22Rv1 (cell line): ENCODE measurements around the gene NHERF2.

Experiments used
- ZFX ChIP-seq: fragments of 450-650 bp; IDR thresholded peaks from 2 replicates; pipeline ENCODE4 v1.6.1; 2017; ENCODE audit warnings: antibody characterized with exemption, borderline replicate concordance
- TF ChIP-seq, protein P1 (sequence below): fragments of 450-650 bp; IDR thresholded peaks from 2 replicates; pipeline ENCODE4 v1.5.1; 2017; ENCODE audit warnings: mild to moderate bottlenecking

DNA sequence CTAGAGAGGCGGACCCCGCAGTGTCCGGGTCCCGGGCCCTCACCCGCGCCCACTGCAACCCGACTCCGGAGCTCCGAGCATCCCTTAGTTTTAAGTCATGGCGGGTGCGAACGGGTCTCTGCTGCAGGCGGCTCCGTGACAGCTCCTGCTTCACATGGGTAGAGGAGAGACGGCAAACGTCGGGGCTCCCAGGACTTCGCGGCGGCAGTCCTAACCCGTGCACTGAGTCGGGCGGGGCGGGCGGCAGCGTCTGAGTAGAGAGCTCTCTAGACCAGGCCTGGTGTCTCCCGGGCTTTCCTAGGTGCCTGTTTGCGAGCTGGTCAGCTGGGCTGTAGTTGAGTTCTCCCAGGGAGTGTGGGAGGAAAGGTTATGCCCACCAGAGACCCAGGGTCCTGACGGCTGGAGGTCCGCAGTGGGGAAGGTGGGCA is 21.4 kb downstream of the NHERF2 start:
- TF ChIP-seq, protein P1, sequence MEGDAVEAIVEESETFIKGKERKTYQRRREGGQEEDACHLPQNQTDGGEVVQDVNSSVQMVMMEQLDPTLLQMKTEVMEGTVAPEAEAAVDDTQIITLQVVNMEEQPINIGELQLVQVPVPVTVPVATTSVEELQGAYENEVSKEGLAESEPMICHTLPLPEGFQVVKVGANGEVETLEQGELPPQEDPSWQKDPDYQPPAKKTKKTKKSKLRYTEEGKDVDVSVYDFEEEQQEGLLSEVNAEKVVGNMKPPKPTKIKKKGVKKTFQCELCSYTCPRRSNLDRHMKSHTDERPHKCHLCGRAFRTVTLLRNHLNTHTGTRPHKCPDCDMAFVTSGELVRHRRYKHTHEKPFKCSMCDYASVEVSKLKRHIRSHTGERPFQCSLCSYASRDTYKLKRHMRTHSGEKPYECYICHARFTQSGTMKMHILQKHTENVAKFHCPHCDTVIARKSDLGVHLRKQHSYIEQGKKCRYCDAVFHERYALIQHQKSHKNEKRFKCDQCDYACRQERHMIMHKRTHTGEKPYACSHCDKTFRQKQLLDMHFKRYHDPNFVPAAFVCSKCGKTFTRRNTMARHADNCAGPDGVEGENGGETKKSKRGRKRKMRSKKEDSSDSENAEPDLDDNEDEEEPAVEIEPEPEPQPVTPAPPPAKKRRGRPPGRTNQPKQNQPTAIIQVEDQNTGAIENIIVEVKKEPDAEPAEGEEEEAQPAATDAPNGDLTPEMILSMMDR = no peak
- TF ChIP-seq ZFX = no peak
